H1 (cell line): Measurements from ENCODE around the gene MAP2K2.

Experiments
- CTCF ChIP-seq, 3 experiments: IDR thresholded peaks; 1 replicate in 2 of 3; 2 replicates in 1 of 3; pipeline versions ENCODE4 v1.5.1 to v1.6.1; 2011; ENCODE audit warnings: low read length in 3 of 3, mild to moderate bottlenecking in 3 of 3, inconsistent platforms in 2 of 3, low read depth in 1 of 3, moderate library complexity in 1 of 3; ENCODE audit not compliant: insufficient read depth in 1 of 3; ENCODE audit errors: control extremely low read depth in 1 of 3
- MAFK ChIP-seq: IDR thresholded peaks from 2 replicates; pipeline ENCODE4 v1.6.1; 2012; ENCODE audit warnings: low read depth, mild to moderate bottlenecking, improper control_type of control experiment, low read length
- RAD21 ChIP-seq, 2 experiments: IDR thresholded peaks in 1 of 2; conservative IDR thresholded peaks in 1 of 2; 2 replicates each; pipeline ENCODE4 v1.6.1; 2011; ENCODE audit warnings: low read depth in 2 of 2, low read length in 2 of 2, improper control_type of control experiment in 1 of 2, inconsistent platforms in 1 of 2, mild to moderate bottlenecking in 1 of 2, moderate library complexity in 1 of 2
- SIX5 ChIP-seq: IDR thresholded peaks from 2 replicates; pipeline ENCODE4 v1.6.1; 2011; ENCODE audit warnings: mild to moderate bottlenecking, low read depth, low read length
- SP1 ChIP-seq: IDR thresholded peaks from 2 replicates; pipeline ENCODE4 v1.6.1; 2011; ENCODE audit warnings: low read depth, low read length

GRCh38 chr19:4084547-4084877, 39.4 kb downstream of the MAP2K2 start:
- TF ChIP-seq CTCF (IDR thresholded peaks at IDR 0.05; ENCODE audit: control extremely low read depth in 1 of 3, insufficient read depth in 1 of 3, low read depth in 1 of 3, low read length in 3 of 3) (no peak), SIX5 (no peak), SP1 (no peak), MAFK (no peak), RAD21 (IDR thresholded peaks at IDR 0.05 in 1 of 2, conservative IDR thresholded peaks at IDR 0.05 in 1 of 2; ENCODE audit: low read depth in 2 of 2, low read length in 2 of 2) (no peak)
